Trophoblast cell (in vitro differentiated cells and primary cell): ENCODE measurements around the gene GPRIN2.
A peak's percentile ranks its signal among the peaks of the same experiment; 100 is the strongest.
"Not testable (repeated sequence)": the region's sequence is repeated elsewhere in the genome, so short reads cannot be mapped to it uniquely, and the experiment has no call there.

Source experiments
- DNase-seq, 2 donors: peaks; one replicate each; pipeline ENCODE4 v3.0.0-alpha.2; 2016
- H2AFZ ChIP-seq: 2 replicates; pipeline ENCODE4 v1.6.1; 2013; ENCODE audit warnings: low read length, moderate library complexity, mild to moderate bottlenecking; ENCODE audit not compliant: insufficient read depth, poor library complexity
- H2AK5ac ChIP-seq: 2 replicates; pipeline ENCODE4 v1.6.1; 2013; ENCODE audit warnings: mild to moderate bottlenecking, low read length
- H2BK120ac ChIP-seq: 2 replicates; pipeline ENCODE4 v1.6.1; 2013; ENCODE audit warnings: low read length, mild to moderate bottlenecking, moderate library complexity; ENCODE audit not compliant: insufficient read depth, poor library complexity
- H2BK12ac ChIP-seq: 2 replicates; pipeline ENCODE4 v1.6.1; 2013; ENCODE audit warnings: mild to moderate bottlenecking, low read length, moderate library complexity
- H2BK5ac ChIP-seq: 2 replicates; pipeline ENCODE4 v1.6.1; 2013; ENCODE audit warnings: low read length, low read depth, moderate library complexity, mild to moderate bottlenecking; ENCODE audit not compliant: poor library complexity
- H3K14ac ChIP-seq: 2 replicates; pipeline ENCODE4 v1.6.1; 2013; ENCODE audit warnings: mild to moderate bottlenecking, low read length
- H3K18ac ChIP-seq: 2 replicates; pipeline ENCODE4 v1.6.1; 2013; ENCODE audit warnings: mild to moderate bottlenecking, low read length
- H3K23ac ChIP-seq: 2 replicates; pipeline ENCODE4 v1.6.1; 2013; ENCODE audit warnings: low read length
- H3K27ac ChIP-seq: 2 replicates; pipeline ENCODE4 v1.5.1; 2013; ENCODE audit warnings: low read depth, mild to moderate bottlenecking, inconsistent platforms, low read length, moderate library complexity
- H3K27me3 ChIP-seq: 2 replicates; pipeline ENCODE4 v1.6.1; 2013; ENCODE audit warnings: inconsistent platforms, mild to moderate bottlenecking, low read length, moderate library complexity; ENCODE audit not compliant: insufficient read depth
- H3K36me3 ChIP-seq, 2 experiments: 1 replicate in 1 of 2; 2 replicates in 1 of 2; pipeline ENCODE4 v1.6.1; 2013; ENCODE audit warnings: low read length in 2 of 2, mild to moderate bottlenecking in 2 of 2, moderate library complexity in 1 of 2; ENCODE audit not compliant: insufficient read depth in 2 of 2, control insufficient read depth in 1 of 2
- H3K4ac ChIP-seq: 2 replicates; pipeline ENCODE4 v1.6.1; 2013; ENCODE audit warnings: low read depth, mild to moderate bottlenecking, low read length, moderate library complexity
- H3K4me1 ChIP-seq, 2 experiments: 1 replicate in 1 of 2; 2 replicates in 1 of 2; pipeline ENCODE4 v1.6.1; 2013; ENCODE audit warnings: low read length in 2 of 2, mild to moderate bottlenecking in 2 of 2, moderate library complexity in 1 of 2; ENCODE audit not compliant: insufficient read depth in 2 of 2, control insufficient read depth in 1 of 2
- H3K4me2 ChIP-seq: 2 replicates; pipeline ENCODE4 v1.6.1; 2013; ENCODE audit warnings: inconsistent platforms, mild to moderate bottlenecking, low read length, moderate library complexity
- H3K4me3 ChIP-seq: 2 replicates; pipeline ENCODE4 v1.5.1; 2013; ENCODE audit warnings: mild to moderate bottlenecking, low read depth, low read length, inconsistent platforms
- H3K79me1 ChIP-seq: one replicate; pipeline ENCODE4 v1.6.1; 2013; ENCODE audit warnings: low read length
- H3K79me2 ChIP-seq: 2 replicates; pipeline ENCODE4 v1.6.1; 2013; ENCODE audit warnings: low read length, mild to moderate bottlenecking; ENCODE audit not compliant: control insufficient read depth, insufficient read depth, poor library complexity
- H3K9ac ChIP-seq: 2 replicates; pipeline ENCODE4 v1.6.1; 2013; ENCODE audit warnings: mild to moderate bottlenecking, low read length
- H3K9me3 ChIP-seq: 2 replicates; pipeline ENCODE4 v1.6.1; 2013; ENCODE audit warnings: low read depth, mild to moderate bottlenecking, control low read depth, inconsistent platforms, low read length; ENCODE audit not compliant: insufficient read depth
- H4K12ac ChIP-seq: 2 replicates; pipeline ENCODE4 v1.6.1; 2013; ENCODE audit warnings: low read depth, mild to moderate bottlenecking, low read length, moderate library complexity
- H4K8ac ChIP-seq: 2 replicates; pipeline ENCODE4 v1.6.1; 2013; ENCODE audit warnings: low read depth, mild to moderate bottlenecking, low read length, moderate library complexity
- H4K91ac ChIP-seq: one replicate; pipeline ENCODE4 v1.6.1; 2013; ENCODE audit warnings: low read depth, mild to moderate bottlenecking, low read length, moderate library complexity
- WGBS: extraction: QIAGEN DNeasy Blood & Tissue Kit; methylation state at CpG from one replicate; pipeline ENCODE4 v1.1.7; 2013; ENCODE audit warnings: missing lambda C conversion rate; ENCODE audit not compliant: insufficient read length, insufficient coverage; ENCODE audit errors: extremely low coverage; 5-methylcytosine and 5-hydroxymethylcytosine counted together

GPRIN2 gene

GRCh38 chr10:46588221-46588620, 31.8 kb upstream of the GPRIN2 start:
- DNase-seq, H3K36me3 ChIP-seq, H3K4me3 ChIP-seq, H3K9ac ChIP-seq, H3K27ac ChIP-seq, H3K4ac ChIP-seq, H3K79me1 ChIP-seq, H2BK120ac ChIP-seq, H3K14ac ChIP-seq, H4K12ac ChIP-seq, H4K8ac ChIP-seq, H2BK12ac ChIP-seq, H3K4me1 ChIP-seq, H3K4me2 ChIP-seq, H3K23ac ChIP-seq, H2AFZ ChIP-seq, H2BK5ac ChIP-seq, H3K79me2 ChIP-seq, H4K91ac ChIP-seq, H3K9me3 ChIP-seq, H2AK5ac ChIP-seq, H3K27me3 ChIP-seq, H3K18ac ChIP-seq: not testable (repeated sequence)
- WGBS, result no CpG with 5 or more reads among the region's 3 CpGs

- not testable (repeated sequence) for DNase-seq, H3K27me3 ChIP-seq, H4K8ac ChIP-seq, H3K23ac ChIP-seq, H3K79me1 ChIP-seq, H3K79me2 ChIP-seq, H3K18ac ChIP-seq, H3K4me2 ChIP-seq, H4K91ac ChIP-seq, H2BK120ac ChIP-seq, H3K9me3 ChIP-seq, H3K36me3 ChIP-seq, H3K9ac ChIP-seq, H3K4me1 ChIP-seq, H2AFZ ChIP-seq, H3K4me3 ChIP-seq, H3K14ac ChIP-seq, H4K12ac ChIP-seq, H2BK5ac ChIP-seq, H3K4ac ChIP-seq, H2AK5ac ChIP-seq, H2BK12ac ChIP-seq, H3K27ac ChIP-seq
- no CpG with 5 or more reads among the region's 24 CpGs for WGBS
These were observed 31.1 kb upstream of the GPRIN2 start for GRCh38 chr10:46587546-46587945.

- not testable (repeated sequence) for H2AFZ ChIP-seq, H3K9ac ChIP-seq, H3K79me2 ChIP-seq, H4K8ac ChIP-seq, DNase-seq, H3K9me3 ChIP-seq, H3K27ac ChIP-seq, H4K91ac ChIP-seq, H2BK12ac ChIP-seq, H3K18ac ChIP-seq, H3K36me3 ChIP-seq, H3K4me2 ChIP-seq, H3K14ac ChIP-seq, H3K4ac ChIP-seq, H2AK5ac ChIP-seq, H3K23ac ChIP-seq, H4K12ac ChIP-seq, H3K27me3 ChIP-seq, H3K4me1 ChIP-seq, H3K4me3 ChIP-seq, H2BK120ac ChIP-seq, H3K79me1 ChIP-seq, H2BK5ac ChIP-seq
- no CpG with 5 or more reads among the region's 13 CpGs for WGBS
These were observed 28.8 kb upstream of the GPRIN2 start for GRCh38 chr10:46585246-46585645.

- not testable (repeated sequence) for H4K91ac ChIP-seq, H3K27me3 ChIP-seq, H3K79me2 ChIP-seq, H3K14ac ChIP-seq, H3K4me2 ChIP-seq, H4K8ac ChIP-seq, H3K23ac ChIP-seq, H2AK5ac ChIP-seq, H2BK120ac ChIP-seq, H3K4me1 ChIP-seq, H3K18ac ChIP-seq, H3K36me3 ChIP-seq, H2BK12ac ChIP-seq, H2AFZ ChIP-seq, H2BK5ac ChIP-seq, H3K4me3 ChIP-seq, H3K9me3 ChIP-seq, H3K9ac ChIP-seq, H3K4ac ChIP-seq, H4K12ac ChIP-seq, H3K27ac ChIP-seq, H3K79me1 ChIP-seq
- no CpG with 5 or more reads among the region's 11 CpGs for WGBS
- DNase-seq, result peak in 1 of 2 donors; percentile 0
These were observed 27.7 kb upstream of the GPRIN2 start for GRCh38 chr10:46584196-46584595.
